Activated CD8-positive, alpha-beta memory T cell treated with anti-CD3 and anti-CD28 coated beads, Interleukin-2, amount 10 ng/mL, durations not matched to agents 7 days and 5 days (primary cell): ENCODE measurements around the gene CDPF1. TPM values are rescaled to one million over a fixed set of nuclear protein-coding genes. Genes with fewer than 3 reads are reported as not detected.

Experiments used
- ATAC-seq: fragments of 150-1000 bp; cut with Tn5 transposase; one replicate; pipeline ENCODE4 v1.10.0; 2021; ENCODE audit warnings: moderate library complexity
- CTCF ChIA-PET: fragments of 350-600 bp; sonication (Branson Sonifier 250); formaldehyde crosslinking; loops from one replicate; lab custom pipeline; 2021; ENCODE audit warnings: antibody characterized with exemption; lab: Charles Lee
- DNase-seq: peaks from one replicate; pipeline ENCODE4 v3.0.0-alpha.2; 2020
- H3K27ac Mint-ChIP-seq: one replicate; pipeline ENCODE4 v1.8.0; 2021; ENCODE audit warnings: mild to moderate bottlenecking, mixed read lengths
- H3K27me3 Mint-ChIP-seq: one replicate; pipeline ENCODE4 v1.8.0; 2021; ENCODE audit warnings: mixed read lengths
- H3K36me3 Mint-ChIP-seq: one replicate; pipeline ENCODE4 v1.8.0; 2021; ENCODE audit warnings: mild to moderate bottlenecking, mixed read lengths
- H3K4me1 Mint-ChIP-seq: one replicate; pipeline ENCODE4 v1.8.0; 2021; ENCODE audit warnings: mixed read lengths
- H3K4me3 Mint-ChIP-seq: one replicate; pipeline ENCODE4 v1.8.0; 2021; ENCODE audit warnings: mild to moderate bottlenecking, moderate library complexity, mixed read lengths
- H3K9me3 Mint-ChIP-seq: one replicate; pipeline ENCODE4 v1.8.0; 2022; ENCODE audit warnings: low read depth, mixed read lengths
- total RNA-seq, 2 experiments: library from RNA; stranded (reverse); gene quantifications; one replicate each; pipeline ENCODE4 v1.2.3, GENCODE V29; 2021

The CDPF1 gene, protein sequence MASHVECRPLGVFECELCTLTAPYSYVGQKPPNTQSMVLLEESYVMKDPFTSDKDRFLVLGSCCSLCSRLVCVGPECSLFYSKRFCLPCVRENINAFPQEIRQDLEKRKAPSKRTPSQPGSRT
- 10 to 100 TPM; 11.0 to 11.1 TPM for total RNA-seq

- CTCF ChIA-PET = interaction anchor here (1.0 to 2.4 kb wide), 13 partner anchors 8 to 129 kb away, joined by 3 to 10 read pairs (median 4); partner anchors contain the start of genes GTSE1 and TRMU
Observed at GRCh38 chr22:46250035-46250782, at the start of gene CDPF1. Gene CDPF1, minus strand, starts transcription at chr22:46250293. Its CDS starts 2,009 bp downstream, at chr22:46248284.

GRCh38 chr22:46299101-46299500 lies 49.0 kb upstream of the CDPF1 start:
- no peak for DNase-seq
- Mint-ChIP-seq H3K36me3 (peaks cover 44% of the 10 kb centered on the region), H3K4me1 (peaks cover 68% of the 10 kb centered on the region), H3K4me3 (peak overlapping the region; percentile 95), H3K9me3 (no peaks in the 10 kb centered on the region), H3K27ac (no peak overlapping the region), H3K27me3 (no peaks in the 10 kb centered on the region)
- CTCF ChIA-PET = interaction anchor here (1.2 to 1.9 kb wide), 3 partner anchors 31 to 293 kb away, joined by 4 to 5 read pairs (median 4); partner anchors contain the start of gene TTC38
- no peak for ATAC-seq

More at GRCh38 chr22:46250035-46250782, at the start of gene CDPF1:
- peak; percentile 93 for ATAC-seq
- H3K36me3 Mint-ChIP-seq = peaks cover 5% of the 10 kb centered on the region
- peak within 1 kb of the TSS; percentile 70 for H3K4me3 Mint-ChIP-seq
- peak within 1 kb of the TSS; percentile 80 for H3K27ac Mint-ChIP-seq
- no peaks in the 10 kb centered on the region for H3K9me3 Mint-ChIP-seq
- H3K4me1 Mint-ChIP-seq = peaks cover 36% of the 10 kb centered on the region
- H3K27me3 Mint-ChIP-seq = peaks cover 2% of the 10 kb centered on the region
- DNase-seq = peak; percentile 90

- ATAC-seq (peak; percentile 13), DNase-seq (peak; percentile 53)
- peaks cover 71% of the 10 kb centered on the region for H3K4me1 Mint-ChIP-seq
- peak overlapping the region; percentile 41 for H3K27ac Mint-ChIP-seq
- H3K9me3 Mint-ChIP-seq = peaks cover under 1% of the 10 kb centered on the region
- peak overlapping the region; percentile 95 for H3K4me3 Mint-ChIP-seq
- CTCF ChIA-PET = interaction anchor here (0.9 to 2.9 kb wide), 6 partner anchors 10 to 291 kb away, joined by 3 to 19 read pairs (median 7); partner anchors contain the start of gene CDPF1
- H3K27me3 Mint-ChIP-seq = no peaks in the 10 kb centered on the region
- peaks cover 43% of the 10 kb centered on the region for H3K36me3 Mint-ChIP-seq
Observed at GRCh38 chr22:46297151-46297812, 47.2 kb upstream of the CDPF1 start.

GRCh38 chr22:46296257-46297150 lies 46.4 kb upstream of the CDPF1 start, which contains the start of gene GTSE1:
Gene GTSE1, plus strand, starts transcription at chr22:46296870. Its CDS starts 531 bp downstream, at chr22:46297401.
- peak; percentile 98 for ATAC-seq
- peak within 1 kb of the TSS; percentile 95 for H3K4me3 Mint-ChIP-seq
- DNase-seq = peak; percentile 99
- CTCF ChIA-PET = interaction anchor here (0.8 to 2.9 kb wide), 12 partner anchors 9 to 290 kb away, joined by 3 to 19 read pairs (median 3); partner anchors contain the start of gene CDPF1
- peaks cover 70% of the 10 kb centered on the region for H3K4me1 Mint-ChIP-seq
- H3K9me3 Mint-ChIP-seq = peaks cover 2% of the 10 kb centered on the region
- no peaks in the 10 kb centered on the region for H3K27me3 Mint-ChIP-seq
- peak within 1 kb of the TSS; percentile 97 for H3K27ac Mint-ChIP-seq
- H3K36me3 Mint-ChIP-seq = peaks cover 44% of the 10 kb centered on the region

GRCh38 chr22:46295277-46295971 lies 45.3 kb upstream of the CDPF1 start:
- H3K36me3 Mint-ChIP-seq = peaks cover 45% of the 10 kb centered on the region
- peaks cover 64% of the 10 kb centered on the region for H3K4me1 Mint-ChIP-seq
- ATAC-seq = no peak

GRCh38 chr22:46294784-46295183 lies 44.7 kb upstream of the CDPF1 start:
- peaks cover 69% of the 10 kb centered on the region for H3K4me1 Mint-ChIP-seq
- H3K36me3 Mint-ChIP-seq = peaks cover 46% of the 10 kb centered on the region
- H3K9me3 Mint-ChIP-seq = peaks cover 2% of the 10 kb centered on the region
- H3K27me3 Mint-ChIP-seq = no peaks in the 10 kb centered on the region
- ATAC-seq (no peak), DNase-seq (no peak)
- peak overlapping the region; percentile 95 for H3K4me3 Mint-ChIP-seq
- peak overlapping the region; percentile 97 for H3K27ac Mint-ChIP-seq
- CTCF ChIA-PET = interaction anchor here (2.8 to 2.9 kb wide), 2 partner anchors 45 to 289 kb away, joined by 10 to 17 read pairs; partner anchors contain the start of gene CDPF1

More at GRCh38 chr22:46295277-46295971, 45.3 kb upstream of the CDPF1 start:
- Mint-ChIP-seq H3K27me3 (no peaks in the 10 kb centered on the region), H3K4me3 (peak overlapping the region; percentile 95), H3K9me3 (peaks cover 2% of the 10 kb centered on the region), H3K27ac (peak overlapping the region; percentile 97)
- CTCF ChIA-PET = interaction anchor here (1.1 to 2.9 kb wide), 6 partner anchors 10 to 289 kb away, joined by 3 to 19 read pairs (median 8); partner anchors contain the start of gene CDPF1
- no peak for DNase-seq

DNA sequence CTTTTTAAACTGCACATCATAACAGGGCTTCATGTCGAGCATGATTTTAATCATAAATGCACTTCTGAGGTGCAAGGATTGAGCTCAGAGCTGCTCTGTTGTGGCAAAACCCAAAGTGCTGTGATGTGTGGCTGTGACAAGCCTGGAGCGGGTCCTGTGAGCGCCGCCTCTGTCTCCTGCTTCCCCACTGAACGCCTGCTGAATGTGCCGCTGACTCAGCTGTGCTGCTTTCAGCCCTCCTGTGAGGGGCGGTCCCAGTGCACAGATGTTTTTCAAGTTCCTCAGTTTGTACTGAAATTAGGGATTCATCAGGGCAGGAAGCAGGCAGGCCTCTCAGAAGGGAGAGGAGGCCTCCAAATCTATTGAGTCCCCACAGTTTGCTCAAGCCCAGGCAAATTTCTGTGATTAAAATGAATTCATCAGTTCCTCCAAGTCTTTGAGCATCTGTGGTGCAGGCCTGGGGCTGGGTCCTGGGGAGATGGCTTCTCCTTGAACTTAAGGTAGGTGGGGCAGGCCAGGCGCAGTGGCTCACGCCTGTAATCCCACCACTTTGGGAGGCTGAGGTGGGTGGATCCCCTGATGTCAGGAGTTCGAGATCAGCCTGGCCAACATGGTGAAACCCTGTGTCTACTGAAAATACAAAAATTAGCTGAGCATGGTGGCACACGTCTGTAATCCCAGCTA lies 43.6 kb upstream of the CDPF1 start:
- DNase-seq = no peak

DNA sequence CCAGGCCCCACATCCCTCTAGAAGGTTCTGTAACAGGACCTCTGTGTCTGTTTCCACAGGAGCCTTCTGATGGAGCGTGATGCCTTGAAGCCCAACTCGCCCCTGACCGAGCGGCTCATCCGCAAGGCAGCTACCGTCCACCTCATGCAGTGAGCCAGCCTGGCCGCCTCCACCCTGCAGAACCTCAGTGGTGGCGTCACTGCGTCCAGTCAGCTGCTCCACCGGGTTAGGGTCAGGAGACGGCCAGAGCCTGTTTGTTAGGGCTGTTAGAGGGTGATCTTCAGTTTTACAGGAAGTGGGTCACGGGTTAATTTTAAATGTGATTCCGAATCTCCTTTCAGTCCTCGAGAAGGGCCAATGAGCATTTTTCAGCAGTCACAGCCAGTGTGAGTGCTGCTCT lies 42.6 kb upstream of the CDPF1 start:
- ATAC-seq (no peak), DNase-seq (no peak)
- Mint-ChIP-seq H3K27me3 (no peaks in the 10 kb centered on the region), H3K4me1 (peaks cover 69% of the 10 kb centered on the region), H3K4me3 (no peak overlapping the region), H3K27ac (peak overlapping the region; percentile 66), H3K9me3 (peaks cover 2% of the 10 kb centered on the region), H3K36me3 (peaks cover 36% of the 10 kb centered on the region)
- CTCF ChIA-PET = no interaction called here

More for the DNA sequence above, 43.6 kb upstream of the CDPF1 start:
- Mint-ChIP-seq H3K27ac (peak overlapping the region; percentile 66), H3K4me3 (no peak overlapping the region), H3K27me3 (no peaks in the 10 kb centered on the region), H3K9me3 (peaks cover 2% of the 10 kb centered on the region), H3K36me3 (peaks cover 37% of the 10 kb centered on the region), H3K4me1 (peaks cover 67% of the 10 kb centered on the region)
- CTCF ChIA-PET = no interaction called here
- no peak for ATAC-seq

DNA sequence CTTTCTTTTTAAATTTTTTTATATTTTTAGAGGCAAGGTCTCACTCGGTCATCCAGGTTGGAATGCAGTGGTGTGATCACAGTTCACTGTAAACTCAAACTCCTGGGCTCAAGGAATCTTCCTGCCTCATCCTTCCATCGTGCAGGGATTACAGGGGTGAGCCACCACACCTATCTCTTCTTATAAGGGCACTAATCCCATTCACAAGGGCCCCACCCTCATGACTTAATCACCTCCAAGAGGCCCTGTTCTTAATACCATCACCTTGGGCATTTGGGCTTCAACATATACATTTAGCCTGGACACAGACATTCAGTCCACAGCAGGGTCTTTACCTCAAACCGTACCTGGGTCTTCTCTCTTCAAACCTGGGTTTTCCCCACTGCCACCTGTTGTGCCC lies 42.1 kb upstream of the CDPF1 start:
- DNase-seq (no peak), ATAC-seq (no peak)
- Mint-ChIP-seq H3K9me3 (peaks cover 2% of the 10 kb centered on the region), H3K4me3 (no peak overlapping the region), H3K27me3 (no peaks in the 10 kb centered on the region), H3K27ac (no peak overlapping the region), H3K4me1 (peaks cover 69% of the 10 kb centered on the region), H3K36me3 (peaks cover 37% of the 10 kb centered on the region)
- CTCF ChIA-PET = no interaction called here

GRCh38 chr22:46290843-46291785 lies 41.0 kb upstream of the CDPF1 start:
- Mint-ChIP-seq H3K27ac (peak overlapping the region; percentile 57), H3K9me3 (peaks cover 2% of the 10 kb centered on the region), H3K36me3 (peaks cover 40% of the 10 kb centered on the region), H3K4me3 (no peak overlapping the region), H3K27me3 (no peaks in the 10 kb centered on the region), H3K4me1 (peaks cover 70% of the 10 kb centered on the region)
- CTCF ChIA-PET = no interaction called here
- DNase-seq (no peak), ATAC-seq (no peak)
